Heart left ventricle (tissue), 16 donors: Measurements from ENCODE around the gene MB. TPM values are rescaled to one million over a fixed set of nuclear protein-coding genes. Genes with fewer than 3 reads are reported as not detected.

Experiments used
- ATAC-seq, 4 donors: fragments of 200-7000 bp; cut with Tn5 transposase; one replicate each; pipeline ENCODE4 v1.9.1; 2020 to 2022; ENCODE audit warnings: moderate library complexity in 4 of 4, mild to moderate bottlenecking in 3 of 4, moderate number of reproducible peaks in 1 of 4
- DNase-seq, 5 donors: peaks; one replicate each; pipeline ENCODE4 v3.0.0-alpha.2; 2020
- H3K27ac ChIP-seq, 12 donors: fragments of 200-600 bp; sonication (generic) in 4 of 12; one replicate each; pipeline versions ENCODE4 v1.5.0 to v1.8.0; 2016 to 2022; ENCODE audit warnings: mild to moderate bottlenecking in 2 of 12
- H3K27me3 ChIP-seq, 9 donors: fragments of 200-600 bp; sonication (generic) in 2 of 9; one replicate each; pipeline versions ENCODE4 v1.5.1 to v1.8.0; 2016 to 2022; ENCODE audit warnings: mild to moderate bottlenecking in 3 of 9
- H3K36me3 ChIP-seq, 9 donors: fragments of 200-600 bp; sonication (generic) in 2 of 9; one replicate each; pipeline versions ENCODE4 v1.5.0 to v1.8.0; 2018 to 2022; ENCODE audit warnings: mild to moderate bottlenecking in 2 of 9
- H3K4me1 ChIP-seq, 12 donors: fragments of 200-600 bp; sonication (generic) in 4 of 12; one replicate each; pipeline versions ENCODE4 v1.5.0 to v1.8.0; 2016 to 2022; ENCODE audit warnings: mild to moderate bottlenecking in 3 of 12
- H3K4me3 ChIP-seq, 12 donors: fragments of 200-600 bp; sonication (generic) in 4 of 12; one replicate each; pipeline versions ENCODE4 v1.5.0 to v1.8.0; 2017 to 2022; ENCODE audit warnings: mild to moderate bottlenecking in 9 of 12, moderate library complexity in 4 of 12
- H3K9me3 ChIP-seq, 12 donors: fragments of 200-600 bp; sonication (generic) in 4 of 12; one replicate each; pipeline versions ENCODE4 v1.5.0 to v1.8.0; 2016 to 2022; ENCODE audit warnings: mild to moderate bottlenecking in 1 of 12
- POLR2A ChIP-seq, 2 donors: fragments of 450-650 bp; IDR thresholded peaks; one replicate each; pipeline ENCODE4 v1.6.1; 2017; ENCODE audit warnings: antibody characterized with exemption in 2 of 2, mild to moderate bottlenecking in 2 of 2, moderate library complexity in 2 of 2
- WGBS, 4 donors: extraction: QIAGEN DNeasy Blood & Tissue Kit in 2 of 4; methylation state at CpG; one replicate each; pipeline versions ENCODE4 v1.1.5 to v1.1.7; 2013 to 2018; 5-methylcytosine and 5-hydroxymethylcytosine counted together
- intact Hi-C, 10 donors: fragments of 100-400 bp; cut with DNase I; formaldehyde crosslinking; loops; one replicate each; pipeline versions ENCODE4 v1.11.1 to v1.14.2; 2022
- polyA plus RNA-seq, 2 donors: library from polyadenylated mRNA; stranded (reverse); fragments of 200-250 nt; gene quantifications; one replicate each; pipeline ENCODE4 v1.2.3, GENCODE V29; 2013
- total RNA-seq, 9 donors: library from RNA; depleted of rRNA in 2 of 9; stranded (reverse); fragments of >200 nt in 2 of 9; fragmentation: NEBNext Ultra II Directional in 3 of 9; extraction: Animal tissue kit (Norgen Biotek cat#: 25700) in 3 of 9; gene quantifications; one replicate each; pipeline versions ENCODE4 v1.1.0 to v1.2.4, GENCODE V29; 2016 to 2023
- TF ChIP-seq, protein P1 (sequence below), 12 donors: fragments of 200-600 bp; sonication (generic) in 4 of 12; IDR thresholded peaks; one replicate each; pipeline versions ENCODE4 v1.5.0 to v1.8.0; 2018 to 2022; ENCODE audit warnings: antibody characterized with exemption in 12 of 12, mild to moderate bottlenecking in 5 of 12
- donor health status: ischemic (EF 13 %, LVEDD 7.1; RV severe dilation, severe dysfunction).
- donor health status: healthy with polysubstance abuse.
- donor health status: DM: no; HTN: yes; CAD: no.
- donor health status: DM: no; HTN: no; CAD: no.
- donor health status: ischemic (EF 25% LVEDD 6.9; RV normal size, moderate dysfunction).
- donor health status: ischemic (EF 25% LVEDD 5.7; RV mildly dilated, moderate dysfunction).
- donor health status: healthy.
- donor health status: DM: yes; HTN: yes; CAD: no.
- donor health status: ischemic (EF 35%, LVEDD 5.7; RV mildly dilated, moderate dysfunction).
- donor health status: nonischemic (EF 11% LVEDD 7.7; RV severe dilation, severe dysfunction).
- donor health status: DM: yes; HTN: yes; CAD: no.
- donor health status: PGD.
- donor health status: ischemic (EF 29% LVEDD 5.4; RV normal size, mild dysfunction).
- donor health status: nonischemic (EF 23%, LVEDD 6.1; RV moderate dilation, normal function).

Gene MB
- total and polyA plus RNA-seq, 11 donors, result 6,181 to 16,840 (median 13,341) TPM

DNA sequence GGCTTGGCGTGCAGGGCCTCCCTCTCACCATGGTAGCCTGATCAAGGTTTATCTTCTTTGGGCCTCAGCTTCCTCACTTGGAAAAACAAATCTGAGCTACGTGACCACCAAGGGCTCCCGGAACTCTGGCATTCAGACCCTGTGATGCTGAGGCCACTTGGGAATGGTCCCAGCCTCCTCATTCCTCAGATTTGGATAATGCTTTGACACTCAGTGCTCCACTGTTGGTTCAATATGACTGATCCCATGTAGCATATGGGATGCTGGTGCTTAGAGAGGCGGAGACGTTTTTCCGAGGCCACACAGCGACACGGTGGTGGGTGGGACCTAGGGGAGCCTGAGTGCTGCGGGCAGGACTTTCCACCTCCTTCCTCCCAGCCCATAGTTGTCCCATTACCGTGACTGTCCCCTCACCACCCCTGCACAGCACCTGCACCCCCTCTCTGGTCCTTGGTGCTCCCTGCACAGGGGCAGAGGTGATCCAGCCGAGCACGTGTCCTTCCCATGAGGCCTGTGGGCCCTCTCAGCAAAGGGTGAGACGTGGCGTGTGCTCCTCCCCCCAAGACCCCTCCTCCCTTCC is 23.1 kb downstream of the MB start:
- Histone ChIP-seq H3K9me3 (no peaks in the 10 kb centered on the region), H3K27me3 (no peaks in the 10 kb centered on the region), H3K36me3 (no peaks in the 10 kb centered on the region), H3K4me3 (no peak overlapping the region), H3K27ac (peak overlapping the region in 10 of 12 donors; percentile 40 to 93 (median 88)), H3K4me1 (peaks cover 0 to 87% (median 26%) of the 10 kb centered on the region in 12 donors)
- ATAC-seq (no peak), DNase-seq (peak in 1 of 5 donors; percentile 20)
- WGBS, 4 donors, result 53 to 66% (median 62%) methylated on average over 14 of the region's 14 CpGs
- TF ChIP-seq, protein P1, sequence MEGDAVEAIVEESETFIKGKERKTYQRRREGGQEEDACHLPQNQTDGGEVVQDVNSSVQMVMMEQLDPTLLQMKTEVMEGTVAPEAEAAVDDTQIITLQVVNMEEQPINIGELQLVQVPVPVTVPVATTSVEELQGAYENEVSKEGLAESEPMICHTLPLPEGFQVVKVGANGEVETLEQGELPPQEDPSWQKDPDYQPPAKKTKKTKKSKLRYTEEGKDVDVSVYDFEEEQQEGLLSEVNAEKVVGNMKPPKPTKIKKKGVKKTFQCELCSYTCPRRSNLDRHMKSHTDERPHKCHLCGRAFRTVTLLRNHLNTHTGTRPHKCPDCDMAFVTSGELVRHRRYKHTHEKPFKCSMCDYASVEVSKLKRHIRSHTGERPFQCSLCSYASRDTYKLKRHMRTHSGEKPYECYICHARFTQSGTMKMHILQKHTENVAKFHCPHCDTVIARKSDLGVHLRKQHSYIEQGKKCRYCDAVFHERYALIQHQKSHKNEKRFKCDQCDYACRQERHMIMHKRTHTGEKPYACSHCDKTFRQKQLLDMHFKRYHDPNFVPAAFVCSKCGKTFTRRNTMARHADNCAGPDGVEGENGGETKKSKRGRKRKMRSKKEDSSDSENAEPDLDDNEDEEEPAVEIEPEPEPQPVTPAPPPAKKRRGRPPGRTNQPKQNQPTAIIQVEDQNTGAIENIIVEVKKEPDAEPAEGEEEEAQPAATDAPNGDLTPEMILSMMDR (IDR thresholded peaks at IDR 0.05), result no peak
- TF ChIP-seq POLR2A (IDR thresholded peaks at IDR 0.05), result no peak
- intact Hi-C loops, result no loop called here

DNA sequence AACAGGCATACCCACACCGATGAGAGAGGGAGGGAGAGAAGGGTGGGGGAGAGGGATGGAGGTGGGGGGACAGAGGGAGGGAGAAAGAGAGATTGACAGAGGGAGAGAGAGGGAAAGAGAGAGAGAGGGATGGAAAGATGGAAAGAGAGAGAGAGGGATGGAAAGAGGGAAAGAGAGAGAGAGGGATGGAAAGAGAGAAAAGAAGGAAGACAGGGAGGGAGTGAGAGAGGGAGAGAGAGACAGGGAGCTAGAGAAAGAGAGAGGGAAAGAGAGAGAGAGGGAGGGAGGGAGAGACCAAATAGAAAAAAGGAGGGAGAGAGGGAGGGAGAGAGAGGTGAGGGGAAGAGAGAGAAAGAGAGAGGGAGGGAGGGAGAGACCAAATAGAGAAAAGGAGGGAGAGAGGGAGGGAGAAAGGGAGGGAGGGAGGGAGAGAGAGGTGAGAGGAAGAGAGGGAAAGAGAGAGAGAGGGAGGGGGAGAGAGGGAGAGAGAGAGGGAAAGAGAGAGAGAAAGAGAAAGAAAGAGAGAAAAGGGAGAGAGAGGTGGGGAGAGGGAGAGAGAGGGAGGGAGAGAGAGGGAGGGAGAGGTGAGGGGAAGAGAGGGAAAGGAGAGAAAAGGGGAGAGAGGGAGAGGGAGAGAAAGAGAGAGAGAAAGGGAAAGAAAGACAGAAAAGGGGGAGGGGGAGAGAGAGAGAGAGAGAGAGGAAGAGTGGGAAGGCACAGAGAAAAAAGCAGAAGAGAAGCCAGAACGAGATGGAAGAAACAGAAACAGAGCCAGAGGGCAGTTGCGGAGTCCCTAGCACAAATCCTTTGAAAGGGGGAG is 23.8 kb downstream of the MB start:
- DNase-seq (no peak), ATAC-seq (no peak)
- H3K4me1 ChIP-seq, result peaks cover 0 to 89% (median 31%) of the 10 kb centered on the region in 12 donors
- peak overlapping the region; percentile 40 to 93 (median 85) for H3K27ac ChIP-seq
- no peaks in the 10 kb centered on the region for H3K36me3 ChIP-seq
- H3K4me3 ChIP-seq, result no peak overlapping the region
- intact Hi-C loops, result no loop called here
- no peaks in the 10 kb centered on the region for H3K27me3 ChIP-seq
- 24 to 29% (median 26%) methylated on average over 3 of the region's 3 CpGs for WGBS, 4 donors
- no peaks in the 10 kb centered on the region for H3K9me3 ChIP-seq
- TF ChIP-seq POLR2A (IDR thresholded peaks at IDR 0.05), result no peak
- TF ChIP-seq, protein P1 (IDR thresholded peaks at IDR 0.05), result no peak

DNA sequence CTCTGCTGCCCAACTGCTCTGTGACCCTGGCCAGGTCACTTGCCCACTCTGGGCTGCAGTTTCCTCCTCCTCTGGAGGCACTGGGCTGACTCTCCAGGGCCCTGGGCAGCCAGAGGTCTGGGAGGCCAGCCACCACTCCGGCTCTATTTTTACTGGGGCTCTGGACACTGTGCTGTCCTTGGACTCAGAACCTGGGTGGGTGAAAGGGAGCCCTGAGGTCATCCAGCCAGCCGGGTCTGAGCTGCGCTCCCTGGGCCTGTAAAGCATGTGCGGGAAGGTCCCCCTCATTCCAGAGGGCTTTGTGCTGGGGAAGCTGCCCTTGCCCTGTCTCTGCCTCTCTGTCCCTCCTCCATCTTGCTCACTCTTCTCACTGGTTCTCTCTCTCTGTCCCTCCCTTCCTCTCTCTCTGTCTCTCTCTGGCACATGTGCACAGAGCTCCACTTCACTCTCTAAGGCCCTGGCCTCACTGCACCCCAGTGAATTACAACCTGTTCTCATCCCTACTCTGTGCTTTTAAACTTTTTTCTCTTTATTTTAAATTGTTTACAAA is 24.6 kb downstream of the MB start:
- DNase-seq (peak in 3 of 5 donors; percentile 66 to 76 (median 73)), ATAC-seq (peak; percentile 41 to 56 (median 48))
- no peaks in the 10 kb centered on the region for H3K36me3 ChIP-seq
- peak overlapping the region; percentile 46 to 93 (median 85) for H3K27ac ChIP-seq
- H3K9me3 ChIP-seq, result no peaks in the 10 kb centered on the region
- TF ChIP-seq, protein P1 (IDR thresholded peaks at IDR 0.05), result no peak
- TF ChIP-seq POLR2A (IDR thresholded peaks at IDR 0.05), result peak in 1 of 2 donors; percentile 17
- no peak overlapping the region for H3K4me3 ChIP-seq
- intact Hi-C loops, result no loop called here
- H3K27me3 ChIP-seq, result no peaks in the 10 kb centered on the region
- peaks cover 0 to 90% (median 37%) of the 10 kb centered on the region in 12 donors for H3K4me1 ChIP-seq
- 29 to 50% (median 41%) methylated on average over 3 to 4 of the region's 4 CpGs for WGBS, 4 donors
